Transverse colon (tissue), 4 donors: Measurements from ENCODE around the gene CCNG2. TPM values are rescaled to one million over a fixed set of nuclear protein-coding genes. Genes with fewer than 3 reads are reported as not detected.

ENCODE experiments used
- DNase-seq: peaks from one replicate; pipeline ENCODE4 v3.0.0-alpha.2; 2019
- H3K27ac ChIP-seq, 4 donors: fragments of 200-600 bp; sonication (generic); 2 replicates each; pipeline ENCODE4 v1.5.1; 2016 to 2018; ENCODE audit warnings: inconsistent platforms in 4 of 4
- H3K27me3 ChIP-seq: fragments of 200-600 bp; sonication (generic); 2 replicates; pipeline ENCODE4 v1.5.1; 2017; ENCODE audit warnings: inconsistent platforms
- H3K36me3 ChIP-seq, 4 donors: fragments of 200-600 bp; sonication (generic); 2 replicates each; pipeline ENCODE4 v1.5.1; 2017 to 2019; ENCODE audit warnings: inconsistent platforms in 4 of 4
- H3K4me1 ChIP-seq, 4 donors: fragments of 200-600 bp; sonication (generic); 2 replicates each; pipeline ENCODE4 v1.5.1; 2017 to 2020; ENCODE audit warnings: inconsistent platforms in 4 of 4
- H3K4me3 ChIP-seq, 4 donors: fragments of 200-600 bp; sonication (generic); 1 replicate in 1 of 4; 2 replicates in 3 of 4; pipeline versions ENCODE4 v1.5.1 to v1.6.1; 2017 to 2019; ENCODE audit warnings: inconsistent platforms in 4 of 4
- H3K9me3 ChIP-seq, 2 donors: fragments of 200-600 bp; sonication (generic); 2 replicates each; pipeline ENCODE4 v1.5.1; 2017 to 2019; ENCODE audit warnings: inconsistent platforms in 2 of 2
- EP300 ChIP-seq: sonication (generic); formaldehyde crosslinking; IDR thresholded peaks from one replicate; pipeline ENCODE4 v1.6.1; 2017; ENCODE audit warnings: antibody characterized with exemption, low read depth
- POLR2A ChIP-seq: fragments of 450-650 bp; IDR thresholded peaks from one replicate; pipeline ENCODE4 v1.6.1; 2016; ENCODE audit warnings: antibody characterized with exemption, mild to moderate bottlenecking, moderate library complexity
- POLR2AphosphoS5 ChIP-seq, 3 donors: sonication (generic); formaldehyde crosslinking; IDR thresholded peaks; one replicate each; pipeline ENCODE4 v1.6.1; 2016; ENCODE audit warnings: antibody characterized with exemption in 3 of 3
- WGBS, 2 donors: methylation state at CpG; one replicate each; pipeline ENCODE4 v1.1.5; 2018; ENCODE audit warnings: low coverage in 1 of 2; 5-methylcytosine and 5-hydroxymethylcytosine counted together
- in situ Hi-C, 4 donors: fragments of 200-750 bp; cut with MboI; loops; one replicate each; pipeline versions ENCODE4 v1.15.0 to v1.15.1; 2017; ENCODE audit warnings: low sequenced_read_pairs in 3 of 4, low pct_ligation_motif_present in 1 of 4, low pct_unique_long_range_greater_than_20kb in 1 of 4
- intact Hi-C: fragments of 100-400 bp; cut with DNase I; formaldehyde crosslinking; loops from one replicate; pipeline ENCODE4 v1.15.1; 2023; ENCODE audit warnings: low total_unique reads
- small RNA-seq, 4 donors: library from RNA; depleted of rRNA; stranded (forward); fragments of <200 nt; gene quantifications; one replicate each; pipeline ENCODE3, GENCODE V24; 2016
- total RNA-seq, 4 donors: library from RNA; depleted of rRNA; stranded (reverse); fragments of >200 nt; gene quantifications; one replicate each; pipeline ENCODE4 v1.1.0, GENCODE V29; 2016
- TF ChIP-seq, protein P1 (sequence below), 5 experiments: fragments of 200-600 bp in 3 of 5; fragments of 450-650 bp in 2 of 5; sonication (generic) in 3 of 5; IDR thresholded peaks; 1 replicate in 2 of 5; 2 replicates in 3 of 5; pipeline ENCODE4 v1.5.1; 2016 to 2017; ENCODE audit warnings: antibody characterized with exemption in 5 of 5, inconsistent platforms in 3 of 5, mild to moderate bottlenecking in 2 of 5, moderate library complexity in 1 of 5

Gene CCNG2
- total RNA-seq, 4 donors from 2014 or later: 55.4 to 114 (median 79.4) TPM

GRCh38 chr4:77215107-77215506 is 58.1 kb downstream of the CCNG2 start:
- H3K4me1 ChIP-seq: no peaks in the 10 kb centered on the region
- TF ChIP-seq EP300: no peak
- TF ChIP-seq, protein P1, sequence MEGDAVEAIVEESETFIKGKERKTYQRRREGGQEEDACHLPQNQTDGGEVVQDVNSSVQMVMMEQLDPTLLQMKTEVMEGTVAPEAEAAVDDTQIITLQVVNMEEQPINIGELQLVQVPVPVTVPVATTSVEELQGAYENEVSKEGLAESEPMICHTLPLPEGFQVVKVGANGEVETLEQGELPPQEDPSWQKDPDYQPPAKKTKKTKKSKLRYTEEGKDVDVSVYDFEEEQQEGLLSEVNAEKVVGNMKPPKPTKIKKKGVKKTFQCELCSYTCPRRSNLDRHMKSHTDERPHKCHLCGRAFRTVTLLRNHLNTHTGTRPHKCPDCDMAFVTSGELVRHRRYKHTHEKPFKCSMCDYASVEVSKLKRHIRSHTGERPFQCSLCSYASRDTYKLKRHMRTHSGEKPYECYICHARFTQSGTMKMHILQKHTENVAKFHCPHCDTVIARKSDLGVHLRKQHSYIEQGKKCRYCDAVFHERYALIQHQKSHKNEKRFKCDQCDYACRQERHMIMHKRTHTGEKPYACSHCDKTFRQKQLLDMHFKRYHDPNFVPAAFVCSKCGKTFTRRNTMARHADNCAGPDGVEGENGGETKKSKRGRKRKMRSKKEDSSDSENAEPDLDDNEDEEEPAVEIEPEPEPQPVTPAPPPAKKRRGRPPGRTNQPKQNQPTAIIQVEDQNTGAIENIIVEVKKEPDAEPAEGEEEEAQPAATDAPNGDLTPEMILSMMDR (IDR thresholded peaks at IDR 0.05): no peak
- no peak for TF ChIP-seq POLR2AphosphoS5 (IDR thresholded peaks at IDR 0.05)
- TF ChIP-seq POLR2A: no peak
- H3K36me3 ChIP-seq: no peaks in the 10 kb centered on the region
- in situ Hi-C loops (loop anchor here in 2 of 4 donors (25.0 kb wide), 1 partner anchor 703 kb away; no protein-coding TSS in a partner anchor), intact Hi-C loops (no loop called here)
- no peak overlapping the region for H3K27ac ChIP-seq
- 87 to 100% methylated on average over 1 to 4 of the region's 4 CpGs for WGBS, 2 donors
- no peak overlapping the region for H3K4me3 ChIP-seq
- H3K9me3 ChIP-seq: no peaks in the 10 kb centered on the region
- DNase-seq: no peak
- no peaks in the 10 kb centered on the region for H3K27me3 ChIP-seq

GRCh38 chr4:77217526-77217925 is 60.5 kb downstream of the CCNG2 start:
- DNase-seq: no peak
- no peaks in the 10 kb centered on the region for H3K4me1 ChIP-seq
- H3K36me3 ChIP-seq: no peaks in the 10 kb centered on the region
- TF ChIP-seq POLR2A (no peak), EP300 (no peak), POLR2AphosphoS5 (IDR thresholded peaks at IDR 0.05) (no peak)
- TF ChIP-seq, protein P1 (IDR thresholded peaks at IDR 0.05): no peak
- intact Hi-C loops: no loop called here
- 67 to 90% methylated on average over 1 of the region's 1 CpG for WGBS, 2 donors
- in situ Hi-C loops: loop anchor here in 2 of 4 donors (25.0 kb wide), 1 partner anchor 705 kb away; no protein-coding TSS in a partner anchor
- H3K27ac ChIP-seq: no peak overlapping the region
- H3K4me3 ChIP-seq: no peak overlapping the region
- no peaks in the 10 kb centered on the region for H3K27me3 ChIP-seq
- no peaks in the 10 kb centered on the region for H3K9me3 ChIP-seq

GRCh38 chr4:77219266-77219665 is 62.3 kb downstream of the CCNG2 start:
- DNase-seq: no peak
- in situ Hi-C loops: loop anchor here in 2 of 4 donors (25.0 kb wide), 1 partner anchor 707 kb away; no protein-coding TSS in a partner anchor
- TF ChIP-seq, protein P1 (IDR thresholded peaks at IDR 0.05): no peak
- no peak for TF ChIP-seq EP300
- TF ChIP-seq POLR2AphosphoS5 (IDR thresholded peaks at IDR 0.05): no peak
- TF ChIP-seq POLR2A: no peak

More at GRCh38 chr4:77219266-77219665, 62.3 kb downstream of the CCNG2 start:
- Histone ChIP-seq H3K4me1 (no peaks in the 10 kb centered on the region), H3K9me3 (no peaks in the 10 kb centered on the region), H3K27me3 (no peaks in the 10 kb centered on the region), H3K27ac (no peak overlapping the region), H3K4me3 (no peak overlapping the region), H3K36me3 (no peaks in the 10 kb centered on the region)
- 89 to 91% methylated on average over 2 of the region's 2 CpGs for WGBS, 2 donors
- intact Hi-C loops: no loop called here

Small RNA genes lying within 50 kb of the gene (small RNA-seq; reads per million reads assigned to genes)
- 0 reads per million in 4 donors for gene RNU6-1187P

Other genes with a start within 250 kb of the CCNG2 start
- 100 to 1,000 TPM in 1 of 4 donors, 10 to 100 TPM in 3; 48.6 to 127 (median 78.8) TPM for gene SEPTIN11, start 207.5 kb upstream of the CCNG2 start, total RNA-seq
- gene CCNI, start 81.2 kb upstream of the CCNG2 start, total RNA-seq: 100 to 1,000 TPM in 3 of 4 donors, 10 to 100 TPM in 1; 91.7 to 206 (median 154) TPM